Lower lobe of right lung (tissue), 2 donors: ENCODE results near the gene SIL1. TPM values are rescaled to one million over a fixed set of nuclear protein-coding genes. Genes with fewer than 3 reads are reported as not detected.
A peak's percentile ranks its signal among the peaks of the same experiment; 100 is the strongest.

Source experiments
- ATAC-seq, 2 donors: fragments of 200-7000 bp; cut with Tn5 transposase; one replicate each; pipeline ENCODE4 v1.9.1; 2020 to 2022; ENCODE audit warnings: mild to moderate bottlenecking in 2 of 2, moderate library complexity in 2 of 2
- DNase-seq: peaks from one replicate; pipeline ENCODE4 v3.0.0-alpha.2; 2020
- H3K27ac ChIP-seq: fragments of 200-600 bp; one replicate; pipeline ENCODE4 v1.8.0; 2022
- H3K27me3 ChIP-seq: fragments of 200-600 bp; one replicate; pipeline ENCODE4 v1.8.0; 2022; ENCODE audit warnings: low read depth
- H3K36me3 ChIP-seq: fragments of 200-600 bp; one replicate; pipeline ENCODE4 v1.8.0; 2022; ENCODE audit warnings: mild to moderate bottlenecking
- H3K4me1 ChIP-seq: fragments of 200-600 bp; one replicate; pipeline ENCODE4 v1.8.0; 2022
- H3K4me3 ChIP-seq: fragments of 200-600 bp; one replicate; pipeline ENCODE4 v1.8.0; 2022; ENCODE audit warnings: mild to moderate bottlenecking
- H3K9me3 ChIP-seq: fragments of 200-600 bp; one replicate; pipeline ENCODE4 v1.8.0; 2022
- CTCF ChIP-seq: fragments of 200-600 bp; IDR thresholded peaks from one replicate; pipeline ENCODE4 v1.8.0; 2022; ENCODE audit warnings: antibody characterized with exemption, mild to moderate bottlenecking
- intact Hi-C: fragments of 100-400 bp; cut with DNase I; formaldehyde crosslinking; loops from one replicate; pipeline ENCODE4 v1.11.0; 2022
- total RNA-seq: library from RNA; stranded (reverse); fragmentation: NEBNext Ultra II Directional; extraction: Animal tissue kit (Norgen Biotek cat#: 25700); gene quantifications from one replicate; pipeline ENCODE4 v1.2.1, GENCODE V29; 2021
- donor health status: DM: no; HTN: yes; CAD: no; lungs with severe emphysema.

SIL1 gene
- total RNA-seq, 1 donor from 2014 or later, result 40.6 TPM

- Histone ChIP-seq H3K27me3 (no peaks in the 10 kb centered on the region), H3K9me3 (no peaks in the 10 kb centered on the region), H3K4me3 (no peak overlapping the region), H3K4me1 (peaks cover 66% of the 10 kb centered on the region), H3K36me3 (peaks cover 8% of the 10 kb centered on the region), H3K27ac (peak overlapping the region; percentile 68)
- intact Hi-C loops, result no loop called here
- no peak for TF ChIP-seq CTCF
- ATAC-seq (no peak), DNase-seq (no peak)
These were observed 246.0 kb downstream of the SIL1 start for GRCh38 chr5:138951986-138952735.

GRCh38 chr5:138951091-138951985 is 246.8 kb downstream of the SIL1 start:
- Histone ChIP-seq H3K9me3 (no peaks in the 10 kb centered on the region), H3K27me3 (no peaks in the 10 kb centered on the region), H3K27ac (peak overlapping the region; percentile 4), H3K4me1 (peaks cover 66% of the 10 kb centered on the region), H3K4me3 (no peak overlapping the region), H3K36me3 (peaks cover 16% of the 10 kb centered on the region)
- TF ChIP-seq CTCF, result no peak
- no peak for DNase-seq
- no peak for ATAC-seq
- intact Hi-C loops, result no loop called here

- Histone ChIP-seq H3K27ac (no peak overlapping the region), H3K36me3 (peaks cover 22% of the 10 kb centered on the region), H3K27me3 (no peaks in the 10 kb centered on the region), H3K9me3 (no peaks in the 10 kb centered on the region), H3K4me3 (no peak overlapping the region), H3K4me1 (peaks cover 62% of the 10 kb centered on the region)
- peak; percentile 52 to 69 for ATAC-seq
- intact Hi-C loops, result no loop called here
- no peak for TF ChIP-seq CTCF
- peak; percentile 68 for DNase-seq
These were observed 247.6 kb downstream of the SIL1 start for GRCh38 chr5:138950421-138951031.

- Histone ChIP-seq H3K27me3 (no peaks in the 10 kb centered on the region), H3K27ac (no peak overlapping the region), H3K36me3 (peaks cover 22% of the 10 kb centered on the region), H3K4me3 (no peak overlapping the region), H3K4me1 (peaks cover 57% of the 10 kb centered on the region), H3K9me3 (no peaks in the 10 kb centered on the region)
- no peak for ATAC-seq
- no peak for DNase-seq
- intact Hi-C loops, result no loop called here
- no peak for TF ChIP-seq CTCF
These were observed 248.2 kb downstream of the SIL1 start for GRCh38 chr5:138949988-138950387.

GRCh38 chr5:138949223-138949574 is 249.0 kb downstream of the SIL1 start:
- Histone ChIP-seq H3K4me1 (peaks cover 49% of the 10 kb centered on the region), H3K9me3 (no peaks in the 10 kb centered on the region), H3K27me3 (no peaks in the 10 kb centered on the region), H3K4me3 (no peak overlapping the region), H3K36me3 (peaks cover 22% of the 10 kb centered on the region), H3K27ac (no peak overlapping the region)
- no peak for DNase-seq
- no peak for TF ChIP-seq CTCF
- intact Hi-C loops, result no loop called here
- ATAC-seq, result no peak
